HL-60 (cell line): ENCODE measurements around the gene PDE11A.

Source experiments
- DNase-seq, 2 experiments: peaks; one replicate each; pipeline ENCODE4 v3.0.0-alpha.2; 2010 to 2020; ENCODE audit warnings: low read depth in 1 of 2, low spot score in 1 of 2
- H3K27ac ChIP-seq: fragments of 250-450 bp; sonication (Bioruptor Pico); replicated peaks from 2 replicates; pipeline ENCODE4 v1.5.1; 2020; ENCODE audit warnings: mild to moderate bottlenecking, moderate library complexity
- H3K27me3 ChIP-seq: fragments of 250-450 bp; sonication (Bioruptor Pico); 2 replicates; pipeline ENCODE4 v1.5.1; 2021; ENCODE audit warnings: mild to moderate bottlenecking, moderate library complexity; ENCODE audit not compliant: insufficient read depth, poor library complexity, severe bottlenecking
- H3K4me3 ChIP-seq: replicated peaks from 2 replicates; pipeline ENCODE4 v1.5.1; 2011; ENCODE audit warnings: mild to moderate bottlenecking, control low read depth, low read length; ENCODE audit not compliant: insufficient read depth
- CTCF ChIP-seq: IDR thresholded peaks from one replicate; pipeline ENCODE4 v1.5.1; 2011; ENCODE audit warnings: low read length, control low read depth, inconsistent platforms; ENCODE audit not compliant: insufficient read depth
- GABPA ChIP-seq: IDR thresholded peaks from 2 replicates; pipeline ENCODE4 v1.6.1; 2012; ENCODE audit warnings: low read depth
- POLR2AphosphoS5 ChIP-seq: IDR thresholded peaks from 2 replicates; pipeline ENCODE4 v1.6.1; 2012; ENCODE audit warnings: low read depth
- REST ChIP-seq: IDR thresholded peaks from 2 replicates; pipeline ENCODE4 v1.6.1; 2012; ENCODE audit warnings: low read depth; ENCODE audit not compliant: insufficient replicate concordance
- SPI1 ChIP-seq: IDR thresholded peaks from 2 replicates; pipeline ENCODE4 v1.6.1; 2012; ENCODE audit warnings: low read depth, mild to moderate bottlenecking, borderline replicate concordance

PDE11A gene

GRCh38 chr2:177666408-177666807 is 406.2 kb downstream of the PDE11A start:
- peaks cover 2% of the 10 kb centered on the region for H3K27me3 ChIP-seq
- TF ChIP-seq CTCF (no peak), REST (no peak)
- H3K4me3 ChIP-seq: no peak overlapping the region
- H3K27ac ChIP-seq: no peak overlapping the region
- no peak for DNase-seq

- DNase-seq: no peak
- TF ChIP-seq CTCF: no peak
- no peak for TF ChIP-seq SPI1
- TF ChIP-seq POLR2AphosphoS5: no peak
- TF ChIP-seq GABPA: no peak
- no peak for TF ChIP-seq REST
- peaks cover 2% of the 10 kb centered on the region for H3K27me3 ChIP-seq
- H3K27ac ChIP-seq: no peak overlapping the region
- H3K4me3 ChIP-seq: no peak overlapping the region
Observed at GRCh38 chr2:177665948-177666347, 406.6 kb downstream of the PDE11A start.

GRCh38 chr2:177665328-177665727 is 407.2 kb downstream of the PDE11A start:
- Histone ChIP-seq H3K4me3 (no peak overlapping the region), H3K27ac (no peak overlapping the region), H3K27me3 (peaks cover 2% of the 10 kb centered on the region)
- no peak for DNase-seq
- TF ChIP-seq REST: no peak
- no peak for TF ChIP-seq CTCF
- no peak for TF ChIP-seq GABPA
- TF ChIP-seq SPI1: no peak
- TF ChIP-seq POLR2AphosphoS5: no peak
